Measurements from ENCODE around the gene CLDN19.

DNA sequence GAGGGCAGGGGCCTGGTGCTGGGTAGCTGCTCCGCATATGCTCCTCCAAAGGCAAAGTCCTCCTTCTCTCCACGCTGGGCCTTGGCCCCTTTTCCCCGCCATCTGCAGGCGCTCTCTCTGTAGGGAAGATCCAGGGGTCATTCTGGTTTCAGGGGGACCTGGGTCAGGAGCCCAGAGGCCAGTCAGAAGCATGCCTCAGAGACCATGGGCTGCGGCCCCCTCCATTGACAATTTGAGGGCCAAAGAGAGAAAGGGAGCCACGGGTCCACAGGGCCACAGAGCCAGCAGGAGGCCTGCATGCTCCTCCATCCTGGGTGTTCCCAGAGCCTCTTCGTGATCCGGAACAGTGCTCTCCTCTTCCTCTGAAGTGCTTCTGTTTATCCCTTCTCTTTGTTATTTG, 2.1 kb upstream of the CLDN19 start:
- TF ChIP-seq, protein P1, sequence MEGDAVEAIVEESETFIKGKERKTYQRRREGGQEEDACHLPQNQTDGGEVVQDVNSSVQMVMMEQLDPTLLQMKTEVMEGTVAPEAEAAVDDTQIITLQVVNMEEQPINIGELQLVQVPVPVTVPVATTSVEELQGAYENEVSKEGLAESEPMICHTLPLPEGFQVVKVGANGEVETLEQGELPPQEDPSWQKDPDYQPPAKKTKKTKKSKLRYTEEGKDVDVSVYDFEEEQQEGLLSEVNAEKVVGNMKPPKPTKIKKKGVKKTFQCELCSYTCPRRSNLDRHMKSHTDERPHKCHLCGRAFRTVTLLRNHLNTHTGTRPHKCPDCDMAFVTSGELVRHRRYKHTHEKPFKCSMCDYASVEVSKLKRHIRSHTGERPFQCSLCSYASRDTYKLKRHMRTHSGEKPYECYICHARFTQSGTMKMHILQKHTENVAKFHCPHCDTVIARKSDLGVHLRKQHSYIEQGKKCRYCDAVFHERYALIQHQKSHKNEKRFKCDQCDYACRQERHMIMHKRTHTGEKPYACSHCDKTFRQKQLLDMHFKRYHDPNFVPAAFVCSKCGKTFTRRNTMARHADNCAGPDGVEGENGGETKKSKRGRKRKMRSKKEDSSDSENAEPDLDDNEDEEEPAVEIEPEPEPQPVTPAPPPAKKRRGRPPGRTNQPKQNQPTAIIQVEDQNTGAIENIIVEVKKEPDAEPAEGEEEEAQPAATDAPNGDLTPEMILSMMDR (IDR thresholded peaks at IDR 0.05), result no peak
- TF ChIP-seq EZH2 (IDR thresholded peaks at IDR 0.05) (no peak), EZH2phosphoT487 (IDR thresholded peaks at IDR 0.05) (no peak)

Data from neural progenitor cell (in vitro differentiated cells).